K562 (cell line): ENCODE results near the gene VTI1B. TPM values are rescaled to one million over a fixed set of nuclear protein-coding genes. Genes with fewer than 3 reads are reported as not detected.

Experiments
- ARID3A ChIP-seq: IDR thresholded peaks from 2 replicates; pipeline ENCODE4 v1.6.1; 2012; ENCODE audit warnings: low read depth, low read length, improper control_type of control experiment, borderline replicate concordance
- ATF7 ChIP-seq: fragments of 450-650 bp; IDR thresholded peaks from 2 replicates; pipeline ENCODE4 v1.7.1; 2014; ENCODE audit warnings: mild to moderate bottlenecking, moderate library complexity
- BCLAF1 ChIP-seq, 2 experiments: fragments of 450-650 bp in 1 of 2; IDR thresholded peaks; 2 replicates each; pipeline ENCODE4 v1.6.1; 2011 to 2017; ENCODE audit warnings: low read depth in 2 of 2, antibody characterized with exemption in 1 of 2, borderline replicate concordance in 1 of 2, low read length in 1 of 2, mild to moderate bottlenecking in 1 of 2, mixed read lengths in 1 of 2; ENCODE audit not compliant: control insufficient read depth in 1 of 2
- ETS2 ChIP-seq: IDR thresholded peaks from 2 replicates; pipeline ENCODE4 v1.6.1; 2016; ENCODE audit warnings: borderline replicate concordance, missing genetic modification characterization, mild to moderate bottlenecking, moderate library complexity, missing compliant biosample characterization; ENCODE audit not compliant: poor library complexity, severe bottlenecking
- FOXP4 ChIP-seq: sonication (generic); formaldehyde crosslinking; IDR thresholded peaks from 2 replicates; pipeline ENCODE4 v1.8.0; 2022; ENCODE audit warnings: mild to moderate bottlenecking, missing genetic modification reagents, borderline replicate concordance
- GABPA ChIP-seq: fragments of 200-800 bp; sonication (Bioruptor generic); conservative IDR thresholded peaks from 2 replicates; pipeline ENCODE4 v1.6.1; 2016; ENCODE audit warnings: low read depth, missing genetic modification characterization, missing compliant biosample characterization
- POLR2B ChIP-seq: fragments of 450-650 bp; IDR thresholded peaks from 2 replicates; pipeline ENCODE4 v1.6.1; 2018; ENCODE audit warnings: low read depth; ENCODE audit not compliant: partially characterized antibody
- RBM14 ChIP-seq: fragments of 200-400 bp; formaldehyde crosslinking; IDR thresholded peaks from 2 replicates; pipeline ENCODE4 v1.6.1; 2018; ENCODE audit warnings: low read depth, mild to moderate bottlenecking, low read length, moderate library complexity, borderline replicate concordance; ENCODE audit not compliant: insufficient read depth
- SAFB2 ChIP-seq: fragments of 200-400 bp; formaldehyde crosslinking; IDR thresholded peaks from 2 replicates; pipeline ENCODE4 v1.6.1; 2018; ENCODE audit warnings: borderline replicate concordance, low read length, low read depth, moderate library complexity; ENCODE audit not compliant: severe bottlenecking
- TAF9B ChIP-seq: fragments of 450-650 bp; IDR thresholded peaks from 2 replicates; pipeline ENCODE4 v1.6.1; 2018; ENCODE audit warnings: mild to moderate bottlenecking; ENCODE audit not compliant: partially characterized antibody
- TCF3 ChIP-seq: sonication (generic); formaldehyde crosslinking; IDR thresholded peaks from 2 replicates; pipeline ENCODE4 v1.4.0; 2020; ENCODE audit warnings: mild to moderate bottlenecking, missing genetic modification reagents
- VEZF1 ChIP-seq: fragments of 200-800 bp; sonication (Bioruptor generic); IDR thresholded peaks from 2 replicates; pipeline ENCODE4 v1.6.1; 2017; ENCODE audit warnings: missing genetic modification characterization, missing compliant biosample characterization
- ZBTB2 ChIP-seq: fragments of 450-650 bp; IDR thresholded peaks from 2 replicates; pipeline ENCODE4 v1.6.1; 2016; ENCODE audit warnings: antibody characterized with exemption
- ZKSCAN1 ChIP-seq: fragments of 150-350 bp; IDR thresholded peaks from 2 replicates; pipeline ENCODE4 v1.6.1; 2016; ENCODE audit warnings: low read depth, low read length
- ZNF165 ChIP-seq: fragments of 250-450 bp; sonication (Bioruptor Pico); IDR thresholded peaks from 2 replicates; pipeline ENCODE4 v1.4.0; 2020; ENCODE audit warnings: borderline replicate concordance
- ZNF184 ChIP-seq: sonication (generic); formaldehyde crosslinking; IDR thresholded peaks from 2 replicates; pipeline ENCODE4 v1.5.0; 2020; ENCODE audit warnings: missing genetic modification reagents
- ZNF76 ChIP-seq: fragments of 250-450 bp; sonication (Bioruptor Pico); IDR thresholded peaks from 2 replicates; pipeline ENCODE4 v1.4.0; 2020; ENCODE audit warnings: mild to moderate bottlenecking, moderate library complexity, borderline replicate concordance
- polyA plus RNA-seq, 8 experiments: library from polyadenylated mRNA; depleted of rRNA in 4 of 8; stranded (reverse) in 5 of 8; unstranded in 3 of 8; fragments of >200 nt; fragmentation: Nextera tagmentation in 2 of 8; fragmentation: Illumina TruSeq in 1 of 8; extraction: Ambion mirVana in 2 of 8; extraction: Trizol in 1 of 8; gene quantifications; 2 replicates each; pipeline versions ENCODE4 v1.2.1 to v1.2.3, GENCODE V29; 2011 to 2014; ENCODE audit warnings: inconsistent platforms in 1 of 8, missing spikeins in 1 of 8
- total RNA-seq, 7 experiments: library from RNA; depleted of rRNA in 6 of 7; stranded (reverse); fragments of >200 nt in 6 of 7; fragmentation: Illumina TruSeq in 2 of 7; extraction: Trizol in 2 of 7; gene quantifications; 2 replicates each; pipeline versions ENCODE4 v1.2.1 to v1.2.3, GENCODE V29; 2011 to 2021; ENCODE audit warnings: low replicate concordance in 1 of 7

Gene VTI1B
- total and polyA plus RNA-seq, 9 of the 15 experiments (the other 6 are each of a cell fraction or from before 2014, with no cell fraction given) = 7.8 to 69.8 (median 50.1) TPM

- TF ChIP-seq ATF7 (peak; percentile 43; the same call in 1 of the 2 replicates), BCLAF1 (IDR thresholded peaks at IDR 0.05; ENCODE audit: borderline replicate concordance in 1 of 2, control insufficient read depth in 1 of 2, low read depth in 2 of 2, low read length in 1 of 2) (no peak), ZNF76 (CRISPR knock-in tag) (no peak), ZNF165 (CRISPR knock-in tag) (no peak), FOXP4 (no peak), ZNF184 (no peak), TAF9B (peak; percentile 35), TCF3 (CRISPR knock-in tag) (no peak), ARID3A (no peak), GABPA (tag) (no peak), SAFB2 (no peak), ZKSCAN1 (no peak), POLR2B (peak; percentile 76), RBM14 (no peak), VEZF1 (CRISPR knock-in tag) (peak; percentile 50), ZBTB2 (no peak), ETS2 (tag) (no peak)
Observed at GRCh38 chr14:67695394-67695949, 21.0 kb upstream of the VTI1B start, which contains the start of gene RDH11 (continued).
